HG03097 (cell line): Measurements from ENCODE around the gene SCIN.
"Not testable (repeated sequence)": the region's sequence is repeated elsewhere in the genome, so short reads cannot be mapped to it uniquely, and the experiment has no call there.

Experiments used
- ATAC-seq: cut with Tn5 transposase; IDR thresholded peaks from one replicate; pipeline ENCODE4 v1.9.1; 2021; ENCODE audit not compliant: unreplicated experiment, low FRiP score

SCIN gene

GRCh38 chr7:12570534-12571461, at the start of gene SCIN:
SCIN (plus strand) TSS chr7:12570720; CDS start chr7:12570787, 67 bp downstream.
- no peak for ATAC-seq

GRCh38 chr7:12524794-12525386, 45.6 kb upstream of the SCIN start:
- no peak for ATAC-seq

- ATAC-seq = not testable (repeated sequence)
These were observed 43.8 kb upstream of the SCIN start for GRCh38 chr7:12526693-12527092.

GRCh38 chr7:12527670-12528069, 42.9 kb upstream of the SCIN start:
- ATAC-seq = not testable (repeated sequence)

GRCh38 chr7:12529971-12530710, 40.4 kb upstream of the SCIN start:
- ATAC-seq = no peak

GRCh38 chr7:12531784-12532183, 38.7 kb upstream of the SCIN start:
- ATAC-seq = no peak

- ATAC-seq = no peak
These were observed 36.5 kb upstream of the SCIN start for GRCh38 chr7:12534046-12534445.

GRCh38 chr7:12539681-12540080, 30.8 kb upstream of the SCIN start:
- no peak for ATAC-seq

- no peak for ATAC-seq
These were observed 29.7 kb upstream of the SCIN start for GRCh38 chr7:12540850-12541249.

GRCh38 chr7:12543586-12543985, 26.9 kb upstream of the SCIN start:
- ATAC-seq = no peak

- no peak for ATAC-seq
These were observed 21.4 kb upstream of the SCIN start for GRCh38 chr7:12549106-12549505.

GRCh38 chr7:12550956-12551355, 19.6 kb upstream of the SCIN start:
- no peak for ATAC-seq

- no peak for ATAC-seq
These were observed 17.6 kb upstream of the SCIN start for GRCh38 chr7:12552876-12553275.

- no peak for ATAC-seq
These were observed 17.1 kb upstream of the SCIN start for GRCh38 chr7:12553416-12553815.

- ATAC-seq = no peak
These were observed 16.2 kb upstream of the SCIN start for GRCh38 chr7:12554351-12554750.

- no peak for ATAC-seq
These were observed 15.6 kb upstream of the SCIN start for GRCh38 chr7:12554872-12555271.

- ATAC-seq = not testable (repeated sequence)
These were observed 14.8 kb upstream of the SCIN start for GRCh38 chr7:12555695-12556094.

- ATAC-seq = not testable (repeated sequence)
These were observed 14.3 kb upstream of the SCIN start for GRCh38 chr7:12556139-12556792.

GRCh38 chr7:12557282-12557681, 13.2 kb upstream of the SCIN start:
- no peak for ATAC-seq

GRCh38 chr7:12564996-12565764, 5.3 kb upstream of the SCIN start:
- ATAC-seq = no peak
